Spinal cord (tissue), 10 donors: Measurements from ENCODE around the gene PRKCZ. TPM values are rescaled to one million over a fixed set of nuclear protein-coding genes. Genes with fewer than 3 reads are reported as not detected.

ENCODE experiments used
- DNase-seq, 6 donors: peaks; one replicate each; pipeline versions ENCODE4 v3.0.0 to v3.0.0-alpha.2; 2013 to 2015; ENCODE audit warnings: low spot score in 6 of 6, low read depth in 4 of 6
- H3K27ac ChIP-seq: one replicate; pipeline ENCODE4 v1.5.1; 2013; ENCODE audit warnings: low read depth, low read length, control low read depth
- H3K27me3 ChIP-seq: one replicate; pipeline ENCODE4 v1.6.1; 2013; ENCODE audit warnings: low read length; ENCODE audit not compliant: control insufficient read depth, insufficient read depth
- H3K36me3 ChIP-seq: one replicate; pipeline ENCODE4 v1.6.1; 2013; ENCODE audit warnings: low read length; ENCODE audit not compliant: control insufficient read depth, insufficient read depth
- H3K4me1 ChIP-seq: one replicate; pipeline ENCODE4 v1.6.1; 2013; ENCODE audit warnings: low read length; ENCODE audit not compliant: control insufficient read depth, insufficient read depth
- H3K4me3 ChIP-seq: one replicate; pipeline ENCODE4 v1.5.1; 2013; ENCODE audit warnings: low read depth, low read length, control low read depth
- H3K9me3 ChIP-seq: one replicate; pipeline ENCODE4 v1.6.1; 2013; ENCODE audit warnings: low read length; ENCODE audit not compliant: control insufficient read depth, insufficient read depth
- WGBS: methylation state at CpG from one replicate; pipeline ENCODE4 v1.1.5; 2013; ENCODE audit warnings: missing lambda C conversion rate; ENCODE audit not compliant: insufficient coverage; 5-methylcytosine and 5-hydroxymethylcytosine counted together
- polyA plus RNA-seq, 2 donors: library from polyadenylated mRNA; unstranded; fragments of 120-200 nt; gene quantifications; one replicate each; pipeline ENCODE4 v1.2.1, GENCODE V29; 2013; ENCODE audit not compliant: insufficient read length in 2 of 2
- total RNA-seq, 2 donors: library from RNA; depleted of rRNA in 1 of 2; stranded (reverse); fragments of 120-200 nt in 1 of 2; fragments of >200 nt in 1 of 2; gene quantifications; one replicate each; pipeline versions ENCODE4 v1.2.3 to v1.2.4, GENCODE V29; 2013 to 2014
- donor health status: healthy.

PRKCZ gene
- total and polyA plus RNA-seq, 4 donors, result 33.2 to 131 (median 93.1) TPM

DNA sequence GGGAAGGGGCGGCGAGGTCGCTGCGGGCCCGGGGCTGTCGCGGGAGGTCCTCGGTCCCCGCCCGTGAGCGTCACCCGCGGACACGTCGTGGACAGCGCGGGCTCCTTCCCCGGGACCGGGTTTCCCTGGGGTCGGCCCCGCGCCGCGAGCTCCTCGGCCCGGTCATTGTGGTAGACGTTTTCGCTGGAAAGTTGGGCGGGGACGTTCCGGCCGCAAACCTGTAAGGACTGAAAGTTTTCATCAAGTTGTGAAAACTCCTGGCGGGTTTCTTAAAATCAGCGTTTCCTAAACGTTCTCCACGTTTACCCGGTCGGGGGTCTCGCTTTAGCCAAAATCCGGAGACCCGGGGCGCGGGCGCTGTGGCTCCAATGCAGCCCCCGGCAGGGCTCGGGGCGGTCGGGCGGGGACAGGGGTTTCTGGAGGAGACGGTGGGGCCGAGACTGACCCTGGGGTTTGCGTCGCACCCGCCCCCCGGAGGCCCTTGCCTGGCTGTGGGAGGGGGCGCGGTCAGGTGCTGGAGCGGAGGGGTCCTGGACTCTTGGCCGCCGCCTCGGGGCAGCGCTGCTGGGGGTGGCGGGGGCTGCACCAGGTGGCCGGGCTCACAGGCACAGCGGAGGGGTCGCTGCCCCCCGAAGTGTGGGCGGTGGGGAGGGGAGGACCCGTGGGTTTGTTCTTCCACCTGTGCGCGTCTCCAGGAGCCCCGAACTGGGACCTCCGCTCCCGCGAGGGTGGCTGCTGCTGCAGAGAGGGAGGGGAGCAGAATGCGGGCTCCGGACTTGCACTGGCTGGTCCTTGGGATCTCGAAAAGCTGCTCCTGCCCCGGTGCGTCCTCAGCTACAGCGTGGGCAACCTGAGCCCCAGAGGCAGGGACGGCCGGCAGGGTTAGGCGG lies 827 bp downstream of the PRKCZ start:
- no peaks in the 10 kb centered on the region for H3K36me3 ChIP-seq
- WGBS, result 6% methylated on average over 84 of the region's 84 CpGs
- H3K4me1 ChIP-seq, result peaks cover 13% of the 10 kb centered on the region
- DNase-seq, result no peak
- no peaks in the 10 kb centered on the region for H3K9me3 ChIP-seq
- H3K4me3 ChIP-seq, result no peak overlapping the region
- H3K27me3 ChIP-seq, result peaks cover 60% of the 10 kb centered on the region
- H3K27ac ChIP-seq, result no peak overlapping the region

DNA sequence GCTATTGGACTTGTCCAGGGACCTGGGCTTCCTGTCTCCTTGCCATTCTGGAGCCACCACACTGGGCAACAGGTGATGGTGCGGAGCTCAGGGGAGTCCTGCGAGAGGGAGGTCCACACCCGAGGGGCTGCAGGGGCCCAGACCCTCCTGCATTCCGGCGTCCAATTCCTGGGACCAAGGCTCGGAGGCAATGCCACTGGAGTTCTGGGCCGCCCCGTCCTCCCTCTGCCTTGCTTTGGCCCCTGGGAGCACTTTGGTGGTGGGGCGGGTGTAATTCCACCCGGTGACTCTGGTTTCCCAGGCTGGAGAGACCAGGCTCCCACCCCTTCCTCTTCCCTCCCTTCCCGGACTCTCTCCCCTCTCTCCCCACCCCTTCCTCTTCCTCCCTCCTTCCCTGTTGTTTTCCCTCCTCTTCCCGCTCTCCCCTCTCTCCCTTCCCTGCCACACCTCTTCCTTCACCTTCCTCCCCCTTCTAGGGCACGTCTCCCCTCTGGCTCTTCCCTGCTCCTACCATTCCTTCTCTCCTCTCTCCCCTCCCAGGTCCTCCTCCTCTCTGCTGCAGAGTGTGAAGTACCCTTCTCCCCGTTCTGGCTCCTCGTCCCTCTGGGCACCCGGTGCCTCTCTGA lies 2.0 kb downstream of the PRKCZ start:
- Histone ChIP-seq H3K9me3 (no peaks in the 10 kb centered on the region), H3K4me3 (no peak overlapping the region), H3K27ac (no peak overlapping the region), H3K27me3 (peaks cover 49% of the 10 kb centered on the region), H3K36me3 (no peaks in the 10 kb centered on the region), H3K4me1 (peaks cover 13% of the 10 kb centered on the region)
- no peak for DNase-seq
- 70% methylated on average over 12 of the region's 16 CpGs for WGBS

DNA sequence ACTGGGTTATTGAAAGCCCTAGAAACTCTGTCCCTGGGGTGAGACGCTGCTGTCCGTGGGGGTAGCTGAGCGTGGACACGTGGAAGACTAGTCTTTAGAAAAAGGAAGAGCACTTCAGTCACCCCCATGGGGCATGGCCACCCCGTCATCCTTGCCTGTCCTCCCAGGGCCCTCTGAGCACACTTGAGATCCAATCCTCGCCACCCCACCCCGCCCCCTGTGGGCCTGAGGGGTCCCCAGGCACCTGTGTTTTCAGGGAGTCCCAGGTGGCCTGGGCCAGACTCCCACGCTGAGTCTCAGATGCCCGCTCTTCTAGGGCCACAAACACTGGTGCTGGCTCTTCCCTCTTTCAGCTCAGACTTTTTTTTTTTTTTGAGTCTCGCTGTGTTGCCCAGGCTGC lies 2.5 kb downstream of the PRKCZ start:
- H3K27me3 ChIP-seq, result peaks cover 43% of the 10 kb centered on the region
- peaks cover 13% of the 10 kb centered on the region for H3K4me1 ChIP-seq
- WGBS, result 85% methylated on average over 9 of the region's 10 CpGs
- no peaks in the 10 kb centered on the region for H3K36me3 ChIP-seq
- no peak for DNase-seq
- H3K9me3 ChIP-seq, result no peaks in the 10 kb centered on the region
- H3K4me3 ChIP-seq, result no peak overlapping the region
- no peak overlapping the region for H3K27ac ChIP-seq

DNA sequence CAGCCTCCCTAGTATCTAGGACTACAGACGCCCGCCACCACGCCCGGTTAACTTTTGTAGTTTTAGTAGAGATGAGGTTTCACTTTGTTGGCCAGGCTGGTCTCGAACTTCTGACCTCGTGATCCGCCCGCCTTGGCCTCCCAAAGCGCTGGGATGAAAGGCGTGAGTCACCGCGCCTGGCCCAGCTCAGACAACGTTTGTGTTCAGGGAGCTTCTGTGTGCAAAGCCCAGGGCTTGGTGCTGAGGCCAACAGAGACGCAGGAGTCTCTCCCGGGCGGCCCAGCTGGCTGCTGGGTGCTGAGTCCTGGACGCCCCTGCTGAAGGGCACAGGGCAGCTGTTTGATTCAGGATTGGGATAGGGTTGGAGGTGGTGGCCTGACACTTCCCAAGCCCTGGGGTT lies 3.0 kb downstream of the PRKCZ start:
- H3K4me3 ChIP-seq, result no peak overlapping the region
- H3K27ac ChIP-seq, result no peak overlapping the region
- H3K4me1 ChIP-seq, result peaks cover 13% of the 10 kb centered on the region
- 84% methylated on average over 13 of the region's 17 CpGs for WGBS
- H3K9me3 ChIP-seq, result no peaks in the 10 kb centered on the region
- no peaks in the 10 kb centered on the region for H3K36me3 ChIP-seq
- DNase-seq, result no peak
- peaks cover 39% of the 10 kb centered on the region for H3K27me3 ChIP-seq

DNA sequence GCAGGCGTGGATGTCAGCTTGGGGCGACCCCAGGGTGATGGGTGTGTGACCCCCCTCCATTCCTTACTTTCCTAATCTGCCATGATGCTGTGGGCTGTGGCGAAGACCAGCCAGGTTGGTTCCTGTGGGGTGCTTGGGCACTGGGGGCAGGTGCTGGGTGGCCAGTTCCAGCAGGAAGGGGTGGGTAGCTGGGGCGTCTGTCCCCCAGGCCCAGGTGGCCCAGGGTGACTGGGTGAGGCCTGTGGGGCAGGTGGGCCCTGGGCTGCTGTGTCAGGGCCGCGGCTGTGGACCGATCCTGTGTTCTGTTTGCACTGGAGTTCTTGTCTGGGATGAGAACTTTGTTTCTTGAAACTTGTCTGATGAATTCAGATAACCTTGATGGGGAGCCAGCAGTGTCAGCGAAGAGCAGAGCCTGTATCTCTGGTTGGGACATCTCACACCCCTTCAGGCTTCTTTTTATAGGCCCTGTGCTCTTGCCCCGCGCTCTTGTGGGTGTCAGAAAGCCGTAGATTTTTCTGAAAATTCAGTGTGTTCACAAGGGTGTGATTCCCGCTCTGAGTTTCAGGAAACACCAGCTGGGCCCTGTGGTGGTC lies 3.7 kb downstream of the PRKCZ start:
- peaks cover 32% of the 10 kb centered on the region for H3K27me3 ChIP-seq
- peaks cover 13% of the 10 kb centered on the region for H3K4me1 ChIP-seq
- no peak for DNase-seq
- H3K9me3 ChIP-seq, result no peaks in the 10 kb centered on the region
- no peak overlapping the region for H3K4me3 ChIP-seq
- no peaks in the 10 kb centered on the region for H3K36me3 ChIP-seq
- no peak overlapping the region for H3K27ac ChIP-seq
- 83% methylated on average over 7 of the region's 12 CpGs for WGBS

DNA sequence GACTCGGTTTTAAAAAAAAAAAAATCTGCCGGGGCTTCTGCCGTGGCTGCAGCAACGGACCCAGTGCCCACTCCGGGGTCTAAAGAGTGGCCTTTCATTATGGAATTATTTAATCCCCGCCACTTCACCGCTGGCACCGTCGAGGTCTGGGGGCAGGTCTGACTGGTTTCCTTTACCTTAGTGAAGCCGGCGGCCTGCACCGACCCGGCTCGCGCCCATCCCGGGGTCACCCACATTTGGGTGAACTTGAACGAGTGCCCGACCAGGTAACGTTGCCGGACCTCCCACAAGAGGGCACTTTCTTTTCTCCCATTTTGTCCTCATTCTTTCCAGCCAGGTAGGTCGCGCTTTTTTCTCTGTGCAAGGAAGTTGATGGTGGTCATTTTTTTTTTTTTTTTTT lies 4.3 kb downstream of the PRKCZ start:
- Histone ChIP-seq H3K4me3 (no peak overlapping the region), H3K9me3 (no peaks in the 10 kb centered on the region), H3K4me1 (peaks cover 9% of the 10 kb centered on the region), H3K36me3 (no peaks in the 10 kb centered on the region), H3K27ac (no peak overlapping the region), H3K27me3 (peaks cover 25% of the 10 kb centered on the region)
- 81% methylated on average over 17 of the region's 22 CpGs for WGBS
- no peak for DNase-seq

DNA sequence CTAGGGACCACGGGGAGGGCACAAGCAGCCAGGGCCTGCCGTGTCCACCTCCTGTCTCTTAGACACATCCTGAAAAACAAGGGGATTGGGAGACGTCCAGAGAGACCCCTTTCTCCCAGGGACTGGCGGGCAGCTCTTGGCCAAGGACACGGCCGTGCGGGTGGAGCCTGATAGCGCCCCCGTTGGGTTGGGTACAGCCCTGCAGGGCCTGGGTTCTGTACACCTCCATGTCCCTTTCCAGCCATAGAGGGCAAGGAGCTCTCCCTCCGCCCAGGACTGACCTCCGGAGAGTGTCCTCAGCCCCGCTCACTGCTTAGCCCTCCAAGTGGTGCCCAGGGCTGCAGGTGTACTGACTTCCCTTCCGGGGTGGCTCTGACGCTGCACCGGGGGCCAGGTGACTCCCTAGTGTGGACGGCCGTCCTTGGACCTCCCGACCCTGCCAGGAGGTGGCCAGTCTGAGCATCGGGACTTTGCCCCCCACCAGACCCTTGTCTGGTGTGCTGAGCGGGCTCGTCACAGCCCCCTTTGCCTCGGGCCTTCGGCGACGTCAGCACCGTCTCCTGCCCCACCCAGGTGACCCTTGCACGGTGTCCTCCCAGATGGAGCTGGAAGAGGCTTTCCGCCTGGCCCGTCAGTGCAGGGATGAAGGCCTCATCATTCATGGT lies 5.8 kb downstream of the PRKCZ start:
- 92% methylated on average over 25 of the region's 29 CpGs for WGBS
- Histone ChIP-seq H3K27ac (no peak overlapping the region), H3K4me3 (no peak overlapping the region), H3K27me3 (peaks cover 15% of the 10 kb centered on the region), H3K36me3 (no peaks in the 10 kb centered on the region), H3K4me1 (peaks cover 8% of the 10 kb centered on the region), H3K9me3 (no peaks in the 10 kb centered on the region)
- DNase-seq, result no peak

DNA sequence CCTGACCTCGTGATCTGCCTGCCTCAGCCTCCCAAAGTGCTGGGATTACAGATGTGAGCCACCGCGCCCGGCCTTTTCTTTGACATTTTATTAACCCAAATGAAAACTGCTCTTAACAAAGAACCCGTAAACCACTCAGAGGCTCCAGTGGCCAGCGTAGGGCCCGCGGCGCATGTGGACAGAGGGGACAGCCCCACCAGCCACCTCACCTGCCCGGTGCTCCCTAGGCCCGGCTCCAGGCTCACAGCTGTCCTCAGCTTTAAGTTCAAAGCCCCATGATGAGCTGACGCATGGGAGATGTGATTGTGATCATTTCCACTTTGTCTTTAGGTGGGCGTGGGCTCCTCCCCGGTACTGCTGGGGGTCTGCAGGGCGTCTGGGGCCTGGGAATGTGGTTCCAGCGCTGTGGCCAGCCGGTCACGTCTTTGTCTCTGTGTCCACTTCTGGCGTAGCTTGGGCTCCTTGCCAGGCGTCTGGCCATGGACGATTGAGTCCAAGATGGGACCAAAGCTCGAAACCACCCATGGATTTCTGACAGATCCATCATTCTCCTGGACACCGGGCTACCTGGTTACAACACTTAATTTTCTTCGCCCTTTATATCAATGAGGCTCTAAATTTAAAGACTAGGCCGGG lies 6.9 kb downstream of the PRKCZ start:
- WGBS, result 91% methylated on average over 24 of the region's 25 CpGs
- H3K9me3 ChIP-seq, result no peaks in the 10 kb centered on the region
- H3K4me3 ChIP-seq, result no peak overlapping the region
- H3K4me1 ChIP-seq, result peaks cover 7% of the 10 kb centered on the region
- no peak overlapping the region for H3K27ac ChIP-seq
- no peaks in the 10 kb centered on the region for H3K36me3 ChIP-seq
- H3K27me3 ChIP-seq, result peaks cover 5% of the 10 kb centered on the region
- no peak for DNase-seq

DNA sequence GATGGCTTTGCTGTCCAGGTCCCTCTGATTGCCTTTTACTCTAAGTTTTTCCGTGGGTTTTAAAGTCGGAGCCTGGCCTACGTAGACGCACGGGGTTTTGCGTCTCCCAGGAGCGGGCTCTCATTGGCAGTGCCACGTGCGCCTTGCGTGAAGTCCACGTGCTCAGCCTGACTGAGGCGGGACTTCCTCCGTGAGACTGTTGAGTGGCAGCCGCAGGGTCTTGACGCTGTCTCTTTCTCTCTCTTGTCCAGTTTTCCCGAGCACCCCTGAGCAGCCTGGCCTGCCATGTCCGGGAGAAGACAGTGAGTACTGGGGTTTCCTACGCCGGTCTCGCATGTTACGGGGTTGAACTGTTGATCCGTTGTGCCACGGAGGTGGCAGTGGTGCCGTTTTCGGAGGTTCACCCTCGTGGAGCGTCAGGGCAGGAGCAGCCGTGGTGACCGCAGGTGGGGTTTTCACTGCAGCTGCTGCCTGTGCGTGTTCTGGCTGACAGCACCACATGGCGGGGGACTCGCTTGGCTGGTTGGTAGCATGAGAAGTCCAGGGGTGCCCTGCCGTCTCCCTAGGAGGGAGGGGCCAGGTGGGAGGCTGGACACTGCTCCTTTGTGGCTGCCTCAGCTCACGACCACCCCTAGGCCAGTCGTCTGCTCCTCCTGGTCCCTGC lies 9.2 kb downstream of the PRKCZ start:
- Histone ChIP-seq H3K4me3 (no peak overlapping the region), H3K27me3 (no peaks in the 10 kb centered on the region), H3K4me1 (peaks cover 7% of the 10 kb centered on the region), H3K9me3 (peaks cover 2% of the 10 kb centered on the region), H3K36me3 (no peaks in the 10 kb centered on the region), H3K27ac (no peak overlapping the region)
- WGBS, result 82% methylated on average over 34 of the region's 35 CpGs
- no peak for DNase-seq
